Measurements from ENCODE around the gene TMEM72.
A peak's percentile ranks its signal among the peaks of the same experiment; 100 is the strongest.

TMEM72 gene

GRCh38 chr10:44980309-44981171, 69.4 kb downstream of the TMEM72 start:
- no peak for DNase-seq (ENCODE audit: low spot score)

- DNase-seq (ENCODE audit: low spot score): peak; percentile 84
Observed at GRCh38 chr10:44981172-44982113, 70.3 kb downstream of the TMEM72 start.

- DNase-seq (ENCODE audit: low spot score): no peak
Observed at GRCh38 chr10:44982114-44982460, 71.0 kb downstream of the TMEM72 start.

- no peak for DNase-seq (ENCODE audit: low spot score)
Observed at GRCh38 chr10:44982496-44982895, 71.4 kb downstream of the TMEM72 start.

GRCh38 chr10:44983066-44983894, 72.1 kb downstream of the TMEM72 start:
- no peak for DNase-seq (ENCODE audit: low spot score)

GRCh38 chr10:44983895-44984278, 72.8 kb downstream of the TMEM72 start:
- no peak for DNase-seq (ENCODE audit: low spot score)

DNA sequence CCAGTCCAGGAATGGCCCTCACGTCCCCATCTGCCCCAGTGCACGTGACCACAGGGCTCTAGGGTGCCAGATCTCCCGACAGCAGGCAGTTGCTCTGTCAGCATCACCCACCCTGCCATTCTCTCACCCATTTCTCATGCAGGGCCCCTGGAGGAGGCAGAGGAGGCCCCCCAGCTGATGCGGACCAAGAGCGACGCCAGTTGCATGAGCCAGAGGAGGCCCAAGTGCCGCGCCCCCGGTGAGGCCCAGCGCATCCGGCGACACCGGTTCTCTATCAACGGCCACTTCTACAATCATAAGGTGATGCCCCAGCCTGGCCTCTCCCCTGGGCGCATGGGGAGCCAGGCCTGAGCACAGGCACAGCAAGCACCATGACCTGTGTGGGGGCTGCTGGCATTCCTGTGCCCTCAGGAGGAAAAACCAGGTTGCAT, 73.5 kb downstream of the TMEM72 start:
- no peak for DNase-seq (ENCODE audit: low spot score)

- DNase-seq (ENCODE audit: low spot score): peak; percentile 55
Observed at GRCh38 chr10:44985175-44985681, 74.1 kb downstream of the TMEM72 start.

GRCh38 chr10:44986179-44986578, 75.0 kb downstream of the TMEM72 start:
- no peak for DNase-seq (ENCODE audit: low spot score)

All from hepatic stellate cell (primary cell).